Lower leg skin (tissue), 4 donors: ENCODE data around the gene MED27. TPM values are rescaled to one million over a fixed set of nuclear protein-coding genes. Genes with fewer than 3 reads are reported as not detected.

Experiments
- DNase-seq, 2 donors: peaks; one replicate each; pipeline ENCODE4 v3.0.0-alpha.2; 2019; ENCODE audit warnings: low spot score in 2 of 2
- H3K4me3 ChIP-seq: fragments of 200-600 bp; sonication (generic); 2 replicates; pipeline ENCODE4 v1.5.1; 2017; ENCODE audit warnings: mild to moderate bottlenecking, low read depth; ENCODE audit not compliant: poor library complexity, severe bottlenecking
- POLR2A ChIP-seq, 2 donors: fragments of 450-650 bp; IDR thresholded peaks; one replicate each; pipeline ENCODE4 v1.6.1; 2016 to 2017; ENCODE audit warnings: antibody characterized with exemption in 2 of 2, mild to moderate bottlenecking in 1 of 2, moderate library complexity in 1 of 2
- WGBS, 2 donors: methylation state at CpG; one replicate each; pipeline ENCODE4 v1.1.5; 2018; 5-methylcytosine and 5-hydroxymethylcytosine counted together
- intact Hi-C: fragments of 100-400 bp; cut with DNase I; formaldehyde crosslinking; loops from one replicate; pipeline ENCODE4 v1.15.0; 2023; ENCODE audit warnings: low total_unique reads
- total RNA-seq, 4 donors: library from RNA; depleted of rRNA; stranded (reverse); fragments of >200 nt; gene quantifications; one replicate each; pipeline ENCODE4 v1.1.0, GENCODE V29; 2016
- TF ChIP-seq, protein P1 (sequence below), 3 donors: fragments of 450-650 bp; IDR thresholded peaks; one replicate each; pipeline ENCODE4 v1.5.1; 2016; ENCODE audit warnings: antibody characterized with exemption in 3 of 3, mild to moderate bottlenecking in 3 of 3, moderate library complexity in 2 of 3

MED27 gene
- total RNA-seq, 4 donors from 2014 or later, result 15.4 to 20.3 (median 16.5) TPM

DNA sequence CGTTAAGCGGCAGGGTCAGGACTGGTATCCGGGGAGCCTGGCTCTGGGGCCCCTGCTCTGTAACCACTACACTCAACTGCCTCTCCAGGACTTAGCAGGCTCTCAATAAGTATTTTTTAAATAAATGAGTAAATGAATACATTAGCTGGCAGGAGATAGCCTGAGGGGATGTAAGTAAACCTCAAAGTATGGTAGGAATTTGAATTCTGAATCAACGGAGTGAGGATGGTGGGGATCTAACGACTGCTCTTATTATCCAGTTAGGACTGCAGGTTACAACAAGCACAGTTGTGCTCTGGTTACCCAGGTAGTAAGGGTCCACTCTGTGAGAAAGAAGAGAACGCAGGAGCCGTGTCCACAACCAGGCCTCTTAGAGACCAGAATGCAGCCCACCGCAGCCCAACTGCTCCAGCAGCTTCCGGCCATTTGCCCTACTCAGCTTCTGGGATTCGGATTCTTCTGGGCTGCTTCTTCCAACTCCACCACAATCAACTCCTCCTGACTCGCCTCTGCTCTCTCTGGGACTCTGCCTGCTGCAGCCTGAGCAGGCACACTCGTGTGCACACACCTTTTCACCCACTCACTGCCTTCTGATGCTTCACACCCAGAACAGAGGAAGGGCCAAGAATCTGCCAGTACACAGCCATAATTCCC lies 52.6 kb downstream of the MED27 start:
- WGBS, 2 donors, result 50 to 63% methylated on average over 12 of the region's 12 CpGs
- no peak for TF ChIP-seq POLR2A (IDR thresholded peaks at IDR 0.05)
- TF ChIP-seq, protein P1, sequence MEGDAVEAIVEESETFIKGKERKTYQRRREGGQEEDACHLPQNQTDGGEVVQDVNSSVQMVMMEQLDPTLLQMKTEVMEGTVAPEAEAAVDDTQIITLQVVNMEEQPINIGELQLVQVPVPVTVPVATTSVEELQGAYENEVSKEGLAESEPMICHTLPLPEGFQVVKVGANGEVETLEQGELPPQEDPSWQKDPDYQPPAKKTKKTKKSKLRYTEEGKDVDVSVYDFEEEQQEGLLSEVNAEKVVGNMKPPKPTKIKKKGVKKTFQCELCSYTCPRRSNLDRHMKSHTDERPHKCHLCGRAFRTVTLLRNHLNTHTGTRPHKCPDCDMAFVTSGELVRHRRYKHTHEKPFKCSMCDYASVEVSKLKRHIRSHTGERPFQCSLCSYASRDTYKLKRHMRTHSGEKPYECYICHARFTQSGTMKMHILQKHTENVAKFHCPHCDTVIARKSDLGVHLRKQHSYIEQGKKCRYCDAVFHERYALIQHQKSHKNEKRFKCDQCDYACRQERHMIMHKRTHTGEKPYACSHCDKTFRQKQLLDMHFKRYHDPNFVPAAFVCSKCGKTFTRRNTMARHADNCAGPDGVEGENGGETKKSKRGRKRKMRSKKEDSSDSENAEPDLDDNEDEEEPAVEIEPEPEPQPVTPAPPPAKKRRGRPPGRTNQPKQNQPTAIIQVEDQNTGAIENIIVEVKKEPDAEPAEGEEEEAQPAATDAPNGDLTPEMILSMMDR (IDR thresholded peaks at IDR 0.05), result no peak
- intact Hi-C loops, result no loop called here
- H3K4me3 ChIP-seq, result no peak overlapping the region
- DNase-seq, result no peak

DNA sequence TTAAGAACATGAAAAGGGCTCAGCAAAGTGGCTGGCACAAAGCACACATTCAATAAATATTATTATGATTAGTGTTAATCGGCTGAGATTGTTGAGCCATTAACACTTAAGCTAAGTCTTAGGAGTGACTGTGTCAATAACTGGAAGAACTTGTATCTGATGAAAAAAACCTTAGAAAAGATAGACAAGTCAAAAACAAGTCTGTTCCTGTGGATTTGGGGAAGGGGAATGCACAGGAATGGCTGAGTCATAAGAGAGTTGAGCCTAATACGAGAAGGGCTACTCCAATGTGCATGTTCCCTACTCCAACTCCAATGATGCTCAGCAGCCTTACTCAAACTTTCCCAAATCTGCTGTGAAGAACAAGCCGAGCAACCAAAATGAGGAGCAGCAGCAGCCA lies 53.9 kb downstream of the MED27 start:
- DNase-seq, result no peak
- TF ChIP-seq POLR2A (IDR thresholded peaks at IDR 0.05), result no peak
- TF ChIP-seq, protein P1 (IDR thresholded peaks at IDR 0.05), result no peak
- intact Hi-C loops, result no loop called here
- 69 to 71% methylated on average over 3 of the region's 3 CpGs for WGBS, 2 donors
- no peak overlapping the region for H3K4me3 ChIP-seq

DNA sequence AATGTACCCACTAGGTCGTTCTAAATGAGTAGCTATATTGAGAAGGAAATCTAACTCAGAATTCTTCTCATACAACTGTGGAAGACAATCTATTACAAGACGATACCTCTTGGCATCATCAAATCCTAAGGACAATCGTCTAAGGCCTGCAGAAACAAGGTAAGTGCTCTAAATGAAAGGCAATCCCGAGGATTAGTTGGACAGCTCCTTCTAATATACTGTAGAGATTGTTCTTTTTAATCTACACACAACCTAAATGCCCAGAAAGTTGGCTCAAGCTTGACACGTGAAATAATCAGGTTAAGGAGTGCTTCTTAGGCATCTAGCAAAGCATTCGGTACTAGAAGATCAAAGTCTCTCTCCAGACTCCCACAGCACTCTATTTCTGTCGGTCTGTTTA lies 55.1 kb downstream of the MED27 start:
- TF ChIP-seq, protein P1 (IDR thresholded peaks at IDR 0.05), result no peak
- no peak for TF ChIP-seq POLR2A (IDR thresholded peaks at IDR 0.05)
- intact Hi-C loops, result no loop called here
- H3K4me3 ChIP-seq, result no peak overlapping the region
- DNase-seq, result no peak
- WGBS, 2 donors, result 90% methylated on average over 7 of the region's 7 CpGs

- intact Hi-C loops, result no loop called here
- no peak for TF ChIP-seq POLR2A (IDR thresholded peaks at IDR 0.05)
- TF ChIP-seq, protein P1 (IDR thresholded peaks at IDR 0.05), result no peak
- 68 to 72% methylated on average over 5 of the region's 5 CpGs for WGBS, 2 donors
- no peak overlapping the region for H3K4me3 ChIP-seq
- no peak for DNase-seq
Measured at GRCh38 chr9:132023419-132024180, 56.1 kb downstream of the MED27 start.

- DNase-seq, result no peak
- WGBS, 2 donors, result 73 to 77% methylated on average over 4 of the region's 4 CpGs
- no peak overlapping the region for H3K4me3 ChIP-seq
- intact Hi-C loops, result no loop called here
- TF ChIP-seq POLR2A (IDR thresholded peaks at IDR 0.05), result no peak
- TF ChIP-seq, protein P1 (IDR thresholded peaks at IDR 0.05), result no peak
Measured at GRCh38 chr9:132020820-132021510, 58.7 kb downstream of the MED27 start.
